Spinal cord (tissue), 10 donors: ENCODE measurements around the gene ADD2. TPM values are rescaled to one million over a fixed set of nuclear protein-coding genes. Genes with fewer than 3 reads are reported as not detected.

ENCODE experiments used
- DNase-seq, 6 donors: peaks; one replicate each; pipeline versions ENCODE4 v3.0.0 to v3.0.0-alpha.2; 2013 to 2015; ENCODE audit warnings: low spot score in 6 of 6, low read depth in 4 of 6
- H3K27ac ChIP-seq: one replicate; pipeline ENCODE4 v1.5.1; 2013; ENCODE audit warnings: low read depth, low read length, control low read depth
- H3K27me3 ChIP-seq: one replicate; pipeline ENCODE4 v1.6.1; 2013; ENCODE audit warnings: low read length; ENCODE audit not compliant: control insufficient read depth, insufficient read depth
- H3K36me3 ChIP-seq: one replicate; pipeline ENCODE4 v1.6.1; 2013; ENCODE audit warnings: low read length; ENCODE audit not compliant: control insufficient read depth, insufficient read depth
- H3K4me1 ChIP-seq: one replicate; pipeline ENCODE4 v1.6.1; 2013; ENCODE audit warnings: low read length; ENCODE audit not compliant: control insufficient read depth, insufficient read depth
- H3K4me3 ChIP-seq: one replicate; pipeline ENCODE4 v1.5.1; 2013; ENCODE audit warnings: low read depth, low read length, control low read depth
- H3K9me3 ChIP-seq: one replicate; pipeline ENCODE4 v1.6.1; 2013; ENCODE audit warnings: low read length; ENCODE audit not compliant: control insufficient read depth, insufficient read depth
- WGBS: methylation state at CpG from one replicate; pipeline ENCODE4 v1.1.5; 2013; ENCODE audit warnings: missing lambda C conversion rate; ENCODE audit not compliant: insufficient coverage; 5-methylcytosine and 5-hydroxymethylcytosine counted together
- long read RNA-seq, 4 donors: transcript quantifications; one replicate each; lab custom pipeline, GENCODE V29; 2026
- polyA plus RNA-seq, 2 donors: library from polyadenylated mRNA; unstranded; fragments of 120-200 nt; gene quantifications; one replicate each; pipeline ENCODE4 v1.2.1, GENCODE V29; 2013; ENCODE audit not compliant: insufficient read length in 2 of 2
- total RNA-seq, 2 donors: library from RNA; depleted of rRNA in 1 of 2; stranded (reverse); fragments of 120-200 nt in 1 of 2; fragments of >200 nt in 1 of 2; gene quantifications; one replicate each; pipeline versions ENCODE4 v1.2.3 to v1.2.4, GENCODE V29; 2013 to 2014
- donor health status: healthy.

Gene ADD2, protein sequence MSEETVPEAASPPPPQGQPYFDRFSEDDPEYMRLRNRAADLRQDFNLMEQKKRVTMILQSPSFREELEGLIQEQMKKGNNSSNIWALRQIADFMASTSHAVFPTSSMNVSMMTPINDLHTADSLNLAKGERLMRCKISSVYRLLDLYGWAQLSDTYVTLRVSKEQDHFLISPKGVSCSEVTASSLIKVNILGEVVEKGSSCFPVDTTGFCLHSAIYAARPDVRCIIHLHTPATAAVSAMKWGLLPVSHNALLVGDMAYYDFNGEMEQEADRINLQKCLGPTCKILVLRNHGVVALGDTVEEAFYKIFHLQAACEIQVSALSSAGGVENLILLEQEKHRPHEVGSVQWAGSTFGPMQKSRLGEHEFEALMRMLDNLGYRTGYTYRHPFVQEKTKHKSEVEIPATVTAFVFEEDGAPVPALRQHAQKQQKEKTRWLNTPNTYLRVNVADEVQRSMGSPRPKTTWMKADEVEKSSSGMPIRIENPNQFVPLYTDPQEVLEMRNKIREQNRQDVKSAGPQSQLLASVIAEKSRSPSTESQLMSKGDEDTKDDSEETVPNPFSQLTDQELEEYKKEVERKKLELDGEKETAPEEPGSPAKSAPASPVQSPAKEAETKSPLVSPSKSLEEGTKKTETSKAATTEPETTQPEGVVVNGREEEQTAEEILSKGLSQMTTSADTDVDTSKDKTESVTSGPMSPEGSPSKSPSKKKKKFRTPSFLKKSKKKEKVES
- total RNA-seq, result 100 to 1,000 TPM in 1 of 2 donors, 10 to 100 TPM in 1; 22.7 to 122 TPM
- 10 to 100 TPM; 65.7 to 71.8 TPM for polyA plus RNA-seq
- long read RNA-seq, donor 1, full-length matches to known transcripts, result 15 of 15 reads
- long read RNA-seq, donor 1, partial matches to known transcripts, result 0 of 15 reads
- long read RNA-seq, donor 1, other reads (novel, unspliced or antisense), result 0 of 15 reads
- long read RNA-seq, donor 2, full-length matches to known transcripts, result 2 of 2 reads
- long read RNA-seq, donor 2, partial matches to known transcripts, result 0 of 2 reads
- long read RNA-seq, donor 2, other reads (novel, unspliced or antisense), result 0 of 2 reads
- long read RNA-seq, donor 3, partial matches to known transcripts, result 14 of 15 reads
- long read RNA-seq, donor 3, other reads (novel, unspliced or antisense), result 0 of 15 reads
- long read RNA-seq, donor 4, full-length matches to known transcripts, result 1 of 1 reads
- long read RNA-seq, donor 4, partial matches to known transcripts, result 0 of 1 reads
- long read RNA-seq, donor 4, other reads (novel, unspliced or antisense), result 0 of 1 reads

DNA sequence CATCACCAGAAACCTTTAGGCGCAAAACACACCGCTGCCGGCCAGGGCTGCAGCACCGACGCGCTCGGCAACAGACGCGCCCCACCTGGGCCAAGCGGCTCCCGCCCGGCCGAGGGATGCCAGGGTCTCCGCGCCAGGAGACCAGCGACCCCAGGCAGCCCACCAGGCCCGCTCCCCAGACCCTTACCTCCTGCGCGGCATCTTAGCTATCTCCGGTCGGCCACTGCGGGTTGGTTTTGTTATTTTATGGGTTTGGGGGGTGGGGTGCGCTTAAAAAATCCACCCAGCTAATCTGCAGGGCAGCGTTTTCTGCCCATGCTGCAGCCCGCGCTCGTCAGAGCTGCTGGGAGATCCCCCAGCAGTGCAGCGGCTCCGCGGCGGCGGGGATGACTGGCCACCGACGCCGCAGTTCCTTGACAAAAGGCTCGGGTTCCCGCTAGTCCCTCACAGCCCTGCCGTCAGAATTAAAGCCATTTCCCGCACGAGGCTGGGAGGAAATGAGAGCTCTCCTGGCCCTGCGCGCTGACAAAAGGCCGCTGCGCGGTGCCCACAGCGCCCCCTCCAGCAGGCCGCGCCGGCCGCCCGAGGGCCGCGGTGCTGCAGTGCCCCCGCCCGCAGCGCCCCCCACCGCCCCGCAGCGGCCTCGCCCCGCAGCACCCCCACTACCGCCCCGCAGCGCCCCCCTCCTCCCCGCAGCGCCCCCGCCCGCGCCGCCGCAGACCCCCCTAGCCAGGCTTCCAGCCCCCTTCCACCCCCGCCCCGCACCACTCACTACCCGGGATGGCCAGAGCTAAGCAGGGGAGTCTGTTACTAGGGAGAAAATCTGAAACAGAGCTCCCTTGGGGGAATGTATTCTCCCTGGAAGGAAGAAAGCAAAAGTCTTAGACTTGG is at the start of gene ADD2:
ADD2 (minus strand) TSS at position 502 of the 891 bp plus-strand sequence. CDS start 61,792 bp downstream, outside the sequence.
- Histone ChIP-seq H3K4me3 (peak within 1 kb of the TSS; percentile 54), H3K4me1 (peaks cover 10% of the 10 kb centered on the region), H3K36me3 (no peaks in the 10 kb centered on the region), H3K27me3 (no peaks in the 10 kb centered on the region), H3K9me3 (no peaks in the 10 kb centered on the region), H3K27ac (peak within 1 kb of the TSS; percentile 50)
- DNase-seq, result peak in 4 of 6 donors; percentile 57 to 94 (median 79)
- under 1% methylated on average over 44 of the region's 74 CpGs for WGBS

DNA sequence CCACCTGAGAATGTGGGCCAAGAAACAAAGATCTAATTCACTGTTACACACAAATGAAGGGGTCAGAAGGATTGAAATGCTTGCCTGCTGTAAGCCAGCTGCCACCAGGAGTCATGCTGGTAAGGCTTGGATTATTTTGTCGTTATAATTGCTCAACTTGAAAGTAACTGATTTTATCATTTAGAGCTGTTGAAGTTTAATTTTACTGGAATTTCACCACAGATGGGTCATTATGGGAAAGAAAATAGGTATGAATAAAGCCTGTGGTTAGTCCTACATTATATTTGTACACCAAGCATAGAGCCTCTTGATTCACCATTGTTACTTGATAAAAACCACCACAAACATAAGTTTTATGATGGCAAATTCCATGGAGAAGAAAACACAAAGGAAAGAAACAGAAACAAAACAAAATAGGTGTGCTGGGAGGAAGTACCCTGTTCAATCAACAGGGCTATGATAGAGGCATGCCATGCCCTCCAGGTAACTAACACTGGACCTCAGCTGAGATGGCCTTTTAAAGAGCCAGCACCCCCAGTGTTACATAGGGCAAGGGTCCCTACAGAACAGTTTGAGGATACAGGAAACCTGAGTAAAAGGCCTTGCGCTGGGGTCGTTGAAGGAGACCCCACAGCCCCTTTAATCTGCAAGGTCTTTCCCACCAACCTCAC is 49.4 kb upstream of the ADD2 start:
- no peaks in the 10 kb centered on the region for H3K36me3 ChIP-seq
- no peak overlapping the region for H3K4me3 ChIP-seq
- no peak overlapping the region for H3K27ac ChIP-seq
- DNase-seq, result no peak
- H3K4me1 ChIP-seq, result no peaks in the 10 kb centered on the region
- no peaks in the 10 kb centered on the region for H3K27me3 ChIP-seq
- WGBS, result 88% methylated on average over 3 of the region's 3 CpGs
- no peaks in the 10 kb centered on the region for H3K9me3 ChIP-seq

DNA sequence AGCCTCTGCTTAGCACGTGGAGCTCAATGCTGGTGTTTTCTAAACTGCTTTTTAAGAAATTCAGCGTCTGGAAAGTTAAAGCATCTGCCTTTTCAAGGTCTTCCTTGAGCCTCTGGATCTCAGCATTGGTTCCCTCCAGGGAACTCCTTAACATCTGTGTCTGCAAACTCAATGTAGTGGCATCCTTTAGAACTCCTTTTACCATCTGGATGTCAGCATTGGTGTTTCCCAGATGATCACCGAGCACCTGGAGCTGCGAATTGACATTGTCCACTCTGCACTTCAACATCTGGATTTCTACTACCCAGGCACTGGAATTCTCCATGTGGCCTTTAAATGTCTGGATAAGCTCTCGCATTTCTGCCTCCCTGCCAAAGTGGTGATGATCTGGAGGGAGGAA is 48.7 kb upstream of the ADD2 start:
- Histone ChIP-seq H3K36me3 (no peaks in the 10 kb centered on the region), H3K9me3 (no peaks in the 10 kb centered on the region), H3K27me3 (no peaks in the 10 kb centered on the region), H3K4me1 (no peaks in the 10 kb centered on the region), H3K4me3 (no peak overlapping the region), H3K27ac (no peak overlapping the region)
- peak in 1 of 6 donors; percentile 71 for DNase-seq
- WGBS, result 80% methylated on average over 3 of the region's 5 CpGs

DNA sequence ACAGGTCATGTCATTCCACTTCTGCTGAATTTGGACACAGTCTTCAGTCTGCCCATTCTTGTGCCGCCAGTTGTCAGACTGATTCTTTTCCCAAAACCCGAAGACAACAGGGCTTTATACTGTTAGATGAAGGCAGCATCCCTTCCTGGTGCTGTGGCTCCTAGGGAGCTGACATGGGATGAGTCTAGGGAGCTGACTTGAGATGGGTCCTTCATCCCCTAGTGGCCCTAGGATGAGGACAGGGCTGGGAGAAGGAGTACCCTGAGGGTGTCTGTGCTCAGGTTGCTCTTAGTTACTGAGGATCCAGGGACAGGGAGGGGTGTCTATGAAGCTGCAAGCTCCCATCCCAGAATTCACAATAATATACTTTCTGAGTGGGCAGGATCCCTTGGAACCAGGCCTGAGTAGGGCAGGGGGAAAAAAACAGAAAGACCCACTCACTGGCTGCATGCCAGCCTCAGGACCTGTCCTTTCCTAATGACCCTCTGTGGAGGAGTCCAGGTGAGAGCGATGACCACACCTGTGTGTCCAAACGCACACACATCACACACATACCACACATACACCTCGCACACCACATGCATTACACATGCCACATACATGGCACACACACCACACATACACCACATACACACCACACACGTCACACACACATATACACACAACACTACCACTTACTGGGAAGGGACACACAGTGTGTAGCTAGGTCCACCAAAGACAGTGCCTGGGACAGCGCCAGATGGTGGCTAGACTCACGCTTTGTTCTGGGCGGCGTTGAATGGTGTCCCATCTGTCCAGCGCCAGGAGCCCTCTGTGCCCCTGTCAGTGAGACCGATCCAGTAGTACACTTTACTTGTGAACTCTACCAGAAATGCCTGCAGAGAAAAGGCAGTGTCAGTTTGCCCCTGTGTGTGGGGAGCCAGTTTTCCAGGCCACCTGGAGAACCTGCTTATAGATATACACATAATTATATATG is 41.3 kb upstream of the ADD2 start:
- H3K9me3 ChIP-seq, result no peaks in the 10 kb centered on the region
- no peaks in the 10 kb centered on the region for H3K4me1 ChIP-seq
- no peaks in the 10 kb centered on the region for H3K36me3 ChIP-seq
- WGBS, result 64% methylated on average over 11 of the region's 12 CpGs
- no peaks in the 10 kb centered on the region for H3K27me3 ChIP-seq
- no peak overlapping the region for H3K27ac ChIP-seq
- no peak for DNase-seq
- no peak overlapping the region for H3K4me3 ChIP-seq

DNA sequence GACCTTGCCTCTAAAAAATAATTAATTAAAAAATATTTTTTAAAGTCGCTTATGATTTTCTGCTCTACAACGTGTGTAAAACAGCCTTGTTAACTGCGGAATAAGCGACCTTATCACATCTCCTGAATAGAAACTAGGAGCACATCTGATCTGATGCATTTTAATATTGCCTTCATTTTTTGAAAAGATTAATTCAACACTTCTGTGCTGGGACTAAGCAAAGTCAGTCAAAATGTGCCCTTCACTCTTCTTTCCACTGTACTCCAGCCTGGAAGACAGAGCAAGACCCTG is 39.8 kb upstream of the ADD2 start:
- WGBS, result 100% methylated on average over 3 of the region's 4 CpGs
- no peaks in the 10 kb centered on the region for H3K27me3 ChIP-seq

DNA sequence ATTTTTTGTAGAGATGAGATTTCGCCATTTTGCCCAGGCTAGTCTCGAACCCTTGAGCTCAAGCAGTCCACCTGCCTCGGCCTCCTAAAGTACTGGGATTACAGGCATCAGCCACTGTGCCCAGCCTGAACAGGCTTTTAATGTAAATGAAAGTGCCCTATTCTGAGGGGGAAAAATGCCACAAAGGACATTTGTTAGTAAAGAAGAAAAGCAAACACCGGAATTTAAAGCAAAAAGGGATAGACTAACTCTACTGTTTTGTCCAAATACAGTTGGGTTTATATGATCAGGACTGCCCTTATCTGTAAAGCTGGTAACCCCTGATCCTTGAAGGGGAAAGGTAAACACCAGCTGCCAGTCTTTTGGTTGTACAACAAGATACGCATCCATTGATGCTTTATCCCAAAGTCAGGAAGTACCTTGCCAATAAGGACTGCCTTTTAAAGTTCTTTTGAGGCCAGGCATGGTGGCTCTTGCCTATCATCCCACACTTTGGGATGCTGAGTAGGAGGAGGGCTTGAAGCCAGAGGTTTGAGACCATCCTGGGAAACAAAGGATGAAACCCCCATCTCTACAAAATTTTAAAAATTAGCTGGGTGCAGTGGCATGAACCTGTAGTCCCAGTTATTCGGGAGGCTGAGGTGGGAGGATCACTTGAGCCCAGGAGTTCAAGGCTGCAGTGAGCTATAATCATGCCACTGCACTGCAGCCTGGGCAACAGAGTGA is 39.3 kb upstream of the ADD2 start:
- Histone ChIP-seq H3K27ac (no peak overlapping the region), H3K9me3 (no peaks in the 10 kb centered on the region), H3K27me3 (no peaks in the 10 kb centered on the region), H3K4me1 (no peaks in the 10 kb centered on the region), H3K4me3 (no peak overlapping the region), H3K36me3 (no peaks in the 10 kb centered on the region)
- WGBS, result 90% methylated on average over 5 of the region's 6 CpGs
- no peak for DNase-seq

More for the DNA sequence above, 39.8 kb upstream of the ADD2 start:
- DNase-seq, result no peak
- no peaks in the 10 kb centered on the region for H3K36me3 ChIP-seq
- no peak overlapping the region for H3K27ac ChIP-seq
- no peaks in the 10 kb centered on the region for H3K9me3 ChIP-seq
- no peaks in the 10 kb centered on the region for H3K4me1 ChIP-seq
- no peak overlapping the region for H3K4me3 ChIP-seq

DNA sequence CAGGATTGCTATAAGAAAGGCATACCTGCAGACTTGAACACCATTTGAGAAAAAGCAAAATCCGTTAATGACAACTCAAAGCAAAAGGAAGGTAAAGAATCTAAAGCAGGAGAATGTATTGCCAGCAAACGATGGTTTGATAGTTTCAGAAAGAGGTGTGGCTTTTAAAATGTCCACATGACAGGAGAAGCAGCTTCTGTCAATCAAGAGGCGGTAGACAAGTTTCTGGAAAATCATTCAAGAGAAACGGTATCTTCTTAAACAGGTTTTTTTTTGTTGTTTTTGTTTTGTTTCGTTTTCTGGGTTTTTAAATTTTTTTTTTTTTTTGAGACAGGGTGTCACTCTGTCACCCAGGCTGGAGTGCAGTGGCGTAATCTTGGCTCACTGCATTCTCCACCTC is 38.6 kb upstream of the ADD2 start:
- H3K9me3 ChIP-seq, result no peaks in the 10 kb centered on the region
- H3K36me3 ChIP-seq, result no peaks in the 10 kb centered on the region
- DNase-seq, result no peak
- no peak overlapping the region for H3K27ac ChIP-seq
- no peak overlapping the region for H3K4me3 ChIP-seq
- H3K27me3 ChIP-seq, result no peaks in the 10 kb centered on the region
- WGBS, result 56% methylated on average over 2 of the region's 6 CpGs
- no peaks in the 10 kb centered on the region for H3K4me1 ChIP-seq
